HG03521 (cell line): ENCODE measurements around the gene BMAL1.
"Not testable (repeated sequence)": the region's sequence is repeated elsewhere in the genome, so short reads cannot be mapped to it uniquely, and the experiment has no call there.

Experiments
- ATAC-seq: cut with Tn5 transposase; IDR thresholded peaks from one replicate; pipeline ENCODE4 v1.9.1; 2021; ENCODE audit warnings: mild to moderate bottlenecking, moderate library complexity; ENCODE audit not compliant: unreplicated experiment

BMAL1 gene

GRCh38 chr11:13368041-13368446, 90.5 kb downstream of the BMAL1 start:
- ATAC-seq: no peak

- no peak for ATAC-seq
Observed at GRCh38 chr11:13373216-13373615, 95.6 kb downstream of the BMAL1 start.

GRCh38 chr11:13375798-13376197, 98.2 kb downstream of the BMAL1 start:
- no peak for ATAC-seq

- no peak for ATAC-seq
Observed at GRCh38 chr11:13376402-13376801, 98.8 kb downstream of the BMAL1 start.

GRCh38 chr11:13376838-13377237, 99.2 kb downstream of the BMAL1 start:
- ATAC-seq: no peak

- no peak for ATAC-seq
Observed at GRCh38 chr11:13378316-13378715, 100.7 kb downstream of the BMAL1 start.

GRCh38 chr11:13380731-13381130, 103.1 kb downstream of the BMAL1 start:
- no peak for ATAC-seq

- ATAC-seq: no peak
Observed at GRCh38 chr11:13382751-13383150, 105.2 kb downstream of the BMAL1 start.

- ATAC-seq: peak; percentile 62
Observed at GRCh38 chr11:13384908-13385640, 107.5 kb downstream of the BMAL1 start.

GRCh38 chr11:13386567-13386966, 109.0 kb downstream of the BMAL1 start:
- ATAC-seq: no peak

GRCh38 chr11:13388741-13389140, 111.2 kb downstream of the BMAL1 start:
- no peak for ATAC-seq

GRCh38 chr11:13391217-13391616, 113.6 kb downstream of the BMAL1 start:
- no peak for ATAC-seq

- not testable (repeated sequence) for ATAC-seq
Observed at GRCh38 chr11:13398335-13398734, 120.7 kb downstream of the BMAL1 start.

GRCh38 chr11:13405220-13405619, 127.6 kb downstream of the BMAL1 start:
- ATAC-seq: no peak

- ATAC-seq: no peak
Observed at GRCh38 chr11:13415201-13415600, 137.6 kb downstream of the BMAL1 start.

GRCh38 chr11:13421561-13421960, 144.0 kb downstream of the BMAL1 start:
- ATAC-seq: no peak

GRCh38 chr11:13423372-13423771, 145.8 kb downstream of the BMAL1 start:
- no peak for ATAC-seq

- no peak for ATAC-seq
Observed at GRCh38 chr11:13427440-13427839, 149.8 kb downstream of the BMAL1 start.

GRCh38 chr11:13429288-13429687, 151.7 kb downstream of the BMAL1 start:
- no peak for ATAC-seq

GRCh38 chr11:13429836-13430235, 152.2 kb downstream of the BMAL1 start:
- no peak for ATAC-seq

- no peak for ATAC-seq
Observed at GRCh38 chr11:13433437-13433836, 155.8 kb downstream of the BMAL1 start.

- ATAC-seq: no peak
Observed at GRCh38 chr11:13434247-13435205, 156.9 kb downstream of the BMAL1 start.
